NOMO-1 (cell line): Measurements from ENCODE around the gene PPP1R7.

ENCODE experiments used
- DNase-seq, 2 experiments: peaks; one replicate each; lab custom pipeline; 2025; ENCODE audit not compliant: unreplicated experiment in 2 of 2; lab: John Stamatoyannopoulos, UW

Gene PPP1R7

DNA sequence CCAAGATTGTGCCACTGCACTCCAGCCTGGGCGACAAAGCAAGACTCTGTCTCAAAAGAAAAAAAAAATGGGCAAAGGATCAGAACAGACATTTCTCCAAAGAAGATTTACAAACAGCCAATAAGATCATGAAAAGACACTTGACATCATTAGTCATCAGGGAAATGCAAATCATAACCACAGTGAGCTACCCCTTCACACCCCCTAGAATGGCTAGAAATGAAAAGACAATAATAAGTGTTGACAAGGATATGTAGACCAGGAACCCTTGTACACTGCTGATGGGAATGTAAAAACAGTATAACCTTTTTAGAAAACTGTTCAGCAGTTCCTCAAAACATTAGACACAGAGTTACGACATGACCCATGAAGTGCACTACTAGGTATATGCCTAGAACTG lies 29.8 kb upstream of the PPP1R7 start:
- no peak for DNase-seq

- DNase-seq: no peak
Observed at GRCh38 chr2:241121008-241121407, 29.3 kb upstream of the PPP1R7 start.

DNA sequence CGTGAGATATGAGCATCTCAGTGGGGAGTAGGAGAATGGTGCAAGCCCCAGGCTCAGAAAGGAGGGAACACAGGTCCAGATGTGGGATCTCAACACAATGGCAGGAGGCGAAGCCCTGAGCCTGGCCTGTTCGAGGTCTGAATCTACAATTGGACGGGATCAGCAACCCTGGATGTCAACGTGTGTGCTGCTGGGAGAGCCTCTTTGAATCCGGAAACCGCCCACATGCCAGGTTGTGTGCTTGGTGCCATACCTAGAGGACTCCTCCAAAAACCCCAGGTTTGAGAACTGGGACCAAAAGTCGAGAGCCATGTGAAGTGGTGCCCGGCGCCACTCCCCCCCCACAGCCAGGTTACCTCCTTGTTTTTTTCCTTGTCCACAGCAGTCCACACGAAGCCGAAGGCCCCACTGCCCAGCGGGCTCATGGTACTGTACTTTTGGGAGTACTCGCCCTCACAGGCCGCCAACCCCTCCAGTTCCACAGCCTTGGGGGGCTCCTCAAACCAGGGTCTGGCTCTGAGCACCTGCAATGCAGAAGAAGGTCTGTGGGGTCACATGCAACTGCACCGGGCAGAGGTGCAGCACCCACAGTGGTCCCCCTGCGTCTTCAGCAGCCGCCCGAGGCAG lies 27.8 kb upstream of the PPP1R7 start:
- no peak for DNase-seq

GRCh38 chr2:241123816-241124536 lies 26.3 kb upstream of the PPP1R7 start:
- no peak for DNase-seq

DNA sequence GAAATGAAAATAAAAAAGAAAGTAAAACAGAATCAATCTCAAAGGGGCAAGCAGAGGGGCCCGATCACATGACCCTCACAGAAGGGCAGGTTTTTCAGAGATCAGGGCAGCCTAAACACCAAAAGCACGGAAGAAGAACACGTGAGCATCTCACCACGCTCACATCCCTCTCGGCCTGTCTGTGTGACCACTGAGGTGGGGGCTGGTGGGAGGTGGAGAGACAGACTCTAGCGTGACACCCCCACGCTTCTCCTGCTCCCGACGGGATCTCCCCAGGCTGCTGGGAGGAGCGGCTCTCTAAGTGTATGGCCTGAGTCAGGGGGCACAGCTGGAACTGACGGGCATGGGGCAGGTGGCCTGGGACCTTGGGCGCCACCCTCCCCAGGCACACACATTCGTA lies 24.6 kb upstream of the PPP1R7 start:
- no peak for DNase-seq

- DNase-seq: no peak
Observed at GRCh38 chr2:241126201-241126611, 24.1 kb upstream of the PPP1R7 start.

DNA sequence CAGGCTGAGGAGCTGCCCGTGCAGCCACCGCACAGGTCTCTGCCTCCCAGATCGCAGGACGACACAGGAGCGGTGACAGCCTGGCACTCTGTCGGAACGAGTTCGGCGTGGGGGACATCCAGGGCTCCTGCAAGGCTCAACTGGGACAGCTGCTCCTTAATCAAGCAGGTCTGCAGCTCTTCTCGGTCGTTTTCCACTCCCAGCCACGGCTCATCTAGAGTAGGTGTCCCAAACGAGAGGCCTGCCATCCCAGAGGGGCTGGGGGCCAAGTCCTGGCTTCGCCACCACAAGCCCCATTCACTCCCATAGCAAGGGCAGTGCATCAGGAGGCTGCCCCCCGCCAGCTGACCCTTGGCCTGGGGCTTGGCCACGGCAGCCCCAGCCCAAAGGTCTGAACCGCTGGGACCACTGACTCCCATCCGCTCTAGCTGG lies 23.5 kb upstream of the PPP1R7 start:
- DNase-seq: no peak

DNA sequence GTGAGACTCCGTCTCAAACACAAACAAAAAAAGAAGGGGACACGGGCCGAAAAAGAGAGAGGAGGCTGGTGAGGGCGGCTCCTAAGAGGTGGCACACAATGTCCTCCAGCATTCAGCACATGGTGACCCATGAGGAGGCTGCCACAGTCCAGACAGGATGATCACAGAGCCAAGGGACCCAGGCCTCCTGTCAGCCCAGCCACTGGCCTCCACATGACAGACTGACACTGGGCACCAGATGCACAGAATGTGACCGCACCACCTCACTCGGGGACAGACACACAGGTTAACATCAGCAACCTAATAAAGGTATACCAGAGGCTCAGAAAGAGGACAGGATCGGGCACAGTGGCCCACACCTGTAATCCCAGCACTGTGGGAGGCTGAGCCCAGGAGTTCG lies 22.0 kb upstream of the PPP1R7 start:
- DNase-seq: no peak

DNA sequence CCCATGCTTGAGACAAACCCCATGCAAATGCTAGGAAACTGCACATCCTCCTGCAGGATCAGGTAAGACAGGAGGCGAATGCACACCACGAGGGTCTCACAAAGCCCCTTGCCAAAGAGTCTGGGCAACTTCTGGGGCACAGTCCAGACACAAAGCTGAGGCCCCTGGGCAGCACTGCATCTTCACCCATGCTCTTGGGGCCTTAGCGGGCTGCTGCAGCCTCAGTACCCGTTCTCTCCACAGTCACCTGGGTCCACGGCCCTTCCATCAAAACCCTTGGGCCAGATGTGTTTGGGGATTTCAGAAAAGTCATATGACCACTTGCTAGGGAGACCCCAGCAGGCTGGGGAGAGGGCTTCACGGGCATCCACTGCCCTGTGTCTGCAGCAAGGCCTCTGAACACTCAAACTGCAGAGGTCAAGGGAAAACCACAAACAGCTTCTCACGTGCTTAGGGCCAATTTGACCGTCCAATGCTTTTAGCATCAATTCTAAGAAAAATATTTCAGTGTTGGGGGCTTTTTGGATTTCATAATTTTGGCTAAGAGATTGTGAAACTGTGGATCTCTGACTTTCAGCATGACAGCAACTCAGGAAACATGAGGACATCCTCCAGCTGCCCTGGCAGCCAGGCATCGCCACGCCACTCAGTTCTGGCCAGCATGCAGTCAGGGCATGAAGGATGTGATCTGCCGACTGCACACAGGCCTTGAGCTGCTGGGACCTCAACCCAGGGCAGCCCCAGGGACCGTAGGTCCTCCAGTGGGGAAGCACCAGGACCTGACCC lies 21.0 kb upstream of the PPP1R7 start:
- no peak for DNase-seq

DNA sequence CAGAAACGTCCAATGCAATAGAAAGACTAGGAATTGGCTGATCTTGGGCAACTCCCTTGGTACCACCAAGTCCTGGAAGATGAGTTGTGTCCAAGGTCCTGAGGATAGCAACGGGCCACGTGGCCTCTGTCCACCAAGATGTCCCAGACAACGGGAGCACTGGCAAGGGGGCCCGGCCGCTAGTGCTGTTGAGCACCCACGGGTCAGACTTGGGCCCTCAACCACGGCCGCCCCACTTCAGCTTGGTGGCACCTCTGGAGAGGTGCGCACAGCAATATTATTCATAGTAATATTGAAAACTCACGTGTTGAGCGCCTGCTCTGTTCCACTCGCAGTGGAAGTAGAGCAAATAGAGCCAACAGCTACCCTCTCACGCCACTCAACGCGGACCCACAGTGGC lies 20.0 kb upstream of the PPP1R7 start:
- no peak for DNase-seq

DNA sequence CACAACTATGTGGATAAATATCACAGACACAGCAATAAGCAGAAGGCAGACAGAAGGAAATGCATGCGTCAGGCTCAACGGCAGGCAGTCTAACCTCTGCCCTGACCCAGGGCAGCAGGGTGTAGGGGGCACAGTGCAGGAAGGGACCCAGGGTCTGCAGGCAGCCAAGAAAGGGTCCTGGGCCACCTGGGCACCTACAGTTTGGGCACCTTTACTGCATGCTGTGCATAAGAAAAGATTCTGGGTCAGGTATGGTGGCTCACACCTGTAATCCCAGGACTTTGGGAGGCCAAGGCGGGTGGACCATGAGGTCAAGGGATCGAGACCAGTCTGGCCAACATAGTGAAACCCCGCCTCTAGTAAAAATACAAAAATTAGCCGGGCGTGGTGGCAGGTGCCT lies 18.7 kb upstream of the PPP1R7 start:
- DNase-seq: no peak

DNA sequence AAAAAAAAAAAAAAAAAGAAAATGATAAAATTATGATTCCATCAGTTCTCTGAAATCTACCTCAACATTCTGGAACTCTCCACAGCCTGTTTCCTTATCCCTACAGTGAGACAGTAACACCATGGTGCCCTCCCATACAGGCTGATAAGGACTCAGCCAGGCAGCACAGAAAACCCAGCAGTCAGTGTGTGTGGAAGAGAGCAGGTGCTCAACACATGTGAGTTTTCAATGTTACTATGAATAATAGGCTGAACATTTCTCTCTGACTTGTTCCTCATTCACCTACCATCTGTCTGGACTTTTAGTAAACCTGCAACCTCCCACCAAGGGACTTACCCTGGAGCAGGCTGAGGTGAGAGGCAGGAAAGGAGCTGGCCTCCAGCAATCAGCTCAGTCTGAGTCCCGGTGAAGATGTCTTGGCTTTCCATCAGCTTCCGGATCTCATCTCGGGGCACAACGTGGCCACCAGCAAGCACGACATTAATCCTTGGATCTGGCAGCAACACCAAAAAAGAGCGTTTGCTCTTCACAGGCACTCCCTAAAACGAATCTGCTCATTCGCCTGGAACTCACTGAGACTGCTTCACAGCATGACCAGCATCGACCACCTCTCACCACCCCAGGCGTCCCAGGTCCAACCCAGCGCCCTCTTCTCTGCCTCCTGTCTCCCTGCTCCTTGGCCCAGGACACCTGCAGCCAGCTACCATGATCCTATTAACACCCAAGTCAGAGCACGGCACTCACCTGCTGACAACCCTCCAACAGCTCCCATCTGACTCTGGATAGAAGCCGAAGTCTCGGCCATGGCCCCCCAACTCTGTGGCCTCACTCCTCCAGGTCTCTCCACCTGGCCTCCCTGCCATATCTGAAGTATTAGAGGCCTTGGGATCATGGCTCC lies 17.5 kb upstream of the PPP1R7 start:
- no peak for DNase-seq

- DNase-seq: no peak
Observed at GRCh38 chr2:241133436-241133820, 16.8 kb upstream of the PPP1R7 start.

GRCh38 chr2:241134711-241135110 lies 15.6 kb upstream of the PPP1R7 start:
- no peak for DNase-seq

DNA sequence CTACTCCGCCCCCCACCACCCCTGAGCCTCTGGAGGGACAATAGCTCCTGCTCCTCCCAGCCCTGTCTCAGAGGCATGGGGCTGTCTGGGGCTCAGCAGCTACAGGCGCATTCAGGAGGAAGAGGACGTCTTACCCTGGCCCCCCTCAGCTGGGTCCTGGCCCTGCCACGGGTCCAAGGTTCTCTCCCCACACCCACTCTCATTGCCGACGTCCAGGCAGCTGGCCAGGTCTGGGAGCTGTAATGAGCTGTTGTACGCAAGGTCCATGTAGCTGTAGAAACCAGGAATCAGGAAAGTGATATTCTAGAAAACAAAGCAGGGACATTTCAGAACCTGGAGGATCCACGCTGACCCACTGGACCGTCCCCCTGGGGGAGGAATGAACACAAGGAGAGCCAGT lies 14.5 kb upstream of the PPP1R7 start:
- DNase-seq: no peak

- no peak for DNase-seq
Observed at GRCh38 chr2:241136191-241136590, 14.1 kb upstream of the PPP1R7 start.

- DNase-seq: no peak
Observed at GRCh38 chr2:241136661-241137260, 13.5 kb upstream of the PPP1R7 start.

DNA sequence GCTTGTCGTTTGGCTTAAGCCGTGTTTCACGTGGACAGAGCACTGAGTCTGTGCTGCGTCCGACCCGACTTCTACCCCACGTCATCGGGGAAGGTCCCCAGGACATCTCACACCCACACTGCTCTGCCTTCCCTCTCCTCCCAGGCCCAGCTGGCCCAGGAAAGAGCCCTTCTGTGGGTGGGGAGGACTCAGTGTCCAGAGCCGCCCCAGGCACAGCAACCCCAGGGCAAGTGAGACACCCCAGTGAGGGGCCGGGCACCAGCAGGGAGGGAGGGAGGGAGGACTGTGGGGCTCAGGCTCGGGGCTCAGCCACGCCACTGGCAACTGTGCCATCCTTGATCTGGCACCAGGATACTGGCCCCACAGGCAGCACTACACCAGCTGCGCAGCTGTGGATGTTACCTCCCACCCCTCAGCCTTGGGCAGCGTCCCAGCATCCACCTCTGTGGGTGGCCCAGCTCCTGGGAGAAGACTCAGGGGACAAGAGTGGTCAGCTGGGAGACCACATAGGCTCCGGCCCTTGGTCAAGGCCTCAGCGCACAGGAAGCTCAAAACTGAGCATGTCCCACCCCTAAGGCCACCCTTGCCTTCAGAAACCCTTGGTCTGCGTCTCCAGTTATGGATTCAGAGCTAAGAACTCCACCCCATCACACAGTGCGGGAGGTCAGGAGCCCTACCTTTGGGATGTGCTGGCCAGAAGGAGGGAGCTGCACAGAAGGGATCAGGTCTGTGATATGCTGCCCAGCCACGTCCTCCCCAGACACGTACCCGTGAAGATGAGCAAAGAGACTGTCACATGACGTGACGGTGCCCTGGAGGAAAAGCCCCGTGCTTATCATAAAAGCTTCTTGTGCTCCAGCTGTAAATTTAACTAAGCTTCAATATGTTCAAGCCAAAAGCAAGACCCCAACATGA lies 12.7 kb upstream of the PPP1R7 start:
- no peak for DNase-seq

- no peak for DNase-seq
Observed at GRCh38 chr2:241138471-241138870, 11.8 kb upstream of the PPP1R7 start.
